ENCODE measurements around the gene PALS2. TPM values are rescaled to one million over a fixed set of nuclear protein-coding genes. Genes with fewer than 3 reads are reported as not detected.

Gene PALS2
- 10 to 100 TPM; 15.3 to 28.2 TPM for total RNA-seq

GRCh38 chr7:24572997-24573553 is at the start of gene PALS2:
TSS of gene PALS2 (plus strand) at chr7:24573452. CDS start at chr7:24623668, 50,216 bp downstream.

Other genes starting within 250 kb of the PALS2 start
- gene GSDME, start 184.0 kb downstream of the PALS2 start, total RNA-seq = 1 to 10 TPM; 2.9 to 3.5 TPM